AG09309 (cell line): ENCODE measurements around the gene DSTYK.
A peak's percentile ranks its signal among the peaks of the same experiment; 100 is the strongest.

Experiments
- DNase-seq: peaks from one replicate; pipeline ENCODE4 v3.0.0-alpha.2; 2010; ENCODE audit warnings: low read depth
- H3K4me3 ChIP-seq: 2 replicates; pipeline ENCODE4 v1.5.1; 2011; ENCODE audit warnings: mild to moderate bottlenecking, low read depth, low read length, moderate library complexity; ENCODE audit not compliant: control insufficient read depth
- TF ChIP-seq, protein P1 (sequence below): IDR thresholded peaks from 2 replicates; pipeline ENCODE4 v1.5.1; 2011; ENCODE audit warnings: mild to moderate bottlenecking, low read depth, low read length, inconsistent platforms; ENCODE audit not compliant: insufficient read depth, control insufficient read depth; ENCODE audit errors: missing control alignments

The DSTYK gene

GRCh38 chr1:205227584-205228013 lies 16.1 kb upstream of the DSTYK start, which contains the start of gene TMCC2:
Gene TMCC2 (plus strand): TSS chr1:205227946. CDS start chr1:205228565, 619 bp downstream.
- no peak for DNase-seq

DNA sequence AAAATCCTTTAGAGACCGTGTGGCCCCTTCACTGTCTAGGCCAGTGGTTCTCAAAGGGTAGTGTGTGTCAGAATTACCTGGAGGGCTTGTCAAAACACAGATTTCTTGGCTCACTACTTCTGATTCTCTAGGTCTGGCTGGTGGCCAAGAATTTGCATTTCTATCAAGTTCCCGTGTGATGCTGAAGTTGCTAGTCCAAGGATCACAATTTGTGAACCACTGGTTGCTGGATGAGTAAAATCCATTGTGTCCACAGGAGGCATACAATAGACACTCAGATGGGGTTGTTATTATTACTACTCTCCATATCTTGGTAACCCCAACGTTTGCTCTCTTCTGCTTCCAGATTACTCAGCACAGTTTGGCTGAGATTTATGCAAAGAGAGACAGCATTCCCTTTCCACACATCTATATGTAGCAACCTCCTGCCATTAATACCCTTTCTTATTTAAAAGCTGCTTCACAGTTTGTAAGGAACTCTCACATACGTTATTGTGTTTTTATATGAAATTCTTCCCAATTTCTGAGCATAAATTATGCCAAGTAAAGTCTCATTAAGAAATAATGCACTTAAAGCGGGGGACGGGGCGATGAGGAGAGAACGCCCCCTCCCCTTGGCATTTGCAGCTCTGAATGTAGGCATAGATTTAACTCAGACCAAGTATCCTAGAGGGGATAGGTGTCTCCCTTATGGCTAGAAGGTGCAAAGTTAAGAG lies 15.5 kb upstream of the DSTYK start:
- DNase-seq, result no peak
- TF ChIP-seq, protein P1, sequence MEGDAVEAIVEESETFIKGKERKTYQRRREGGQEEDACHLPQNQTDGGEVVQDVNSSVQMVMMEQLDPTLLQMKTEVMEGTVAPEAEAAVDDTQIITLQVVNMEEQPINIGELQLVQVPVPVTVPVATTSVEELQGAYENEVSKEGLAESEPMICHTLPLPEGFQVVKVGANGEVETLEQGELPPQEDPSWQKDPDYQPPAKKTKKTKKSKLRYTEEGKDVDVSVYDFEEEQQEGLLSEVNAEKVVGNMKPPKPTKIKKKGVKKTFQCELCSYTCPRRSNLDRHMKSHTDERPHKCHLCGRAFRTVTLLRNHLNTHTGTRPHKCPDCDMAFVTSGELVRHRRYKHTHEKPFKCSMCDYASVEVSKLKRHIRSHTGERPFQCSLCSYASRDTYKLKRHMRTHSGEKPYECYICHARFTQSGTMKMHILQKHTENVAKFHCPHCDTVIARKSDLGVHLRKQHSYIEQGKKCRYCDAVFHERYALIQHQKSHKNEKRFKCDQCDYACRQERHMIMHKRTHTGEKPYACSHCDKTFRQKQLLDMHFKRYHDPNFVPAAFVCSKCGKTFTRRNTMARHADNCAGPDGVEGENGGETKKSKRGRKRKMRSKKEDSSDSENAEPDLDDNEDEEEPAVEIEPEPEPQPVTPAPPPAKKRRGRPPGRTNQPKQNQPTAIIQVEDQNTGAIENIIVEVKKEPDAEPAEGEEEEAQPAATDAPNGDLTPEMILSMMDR, result no peak
- peak overlapping the region; percentile 87 for H3K4me3 ChIP-seq

More at GRCh38 chr1:205227584-205228013, 16.1 kb upstream of the DSTYK start, which contains the start of gene TMCC2:
- H3K4me3 ChIP-seq, result peak within 1 kb of the TSS; percentile 87
- TF ChIP-seq, protein P1, result no peak

- no peak overlapping the region for H3K4me3 ChIP-seq
- TF ChIP-seq, protein P1, result no peak
- DNase-seq, result no peak
Measured at GRCh38 chr1:205225901-205226765, 14.6 kb upstream of the DSTYK start.

- no peak for DNase-seq
- TF ChIP-seq, protein P1, result no peak
- no peak overlapping the region for H3K4me3 ChIP-seq
Measured at GRCh38 chr1:205224736-205225135, 13.2 kb upstream of the DSTYK start.

- no peak overlapping the region for H3K4me3 ChIP-seq
- DNase-seq, result no peak
- TF ChIP-seq, protein P1, result no peak
Measured at GRCh38 chr1:205220421-205220820, 8.9 kb upstream of the DSTYK start.

- no peak overlapping the region for H3K4me3 ChIP-seq
- no peak for DNase-seq
- TF ChIP-seq, protein P1, result no peak
Measured at GRCh38 chr1:205217418-205217817, 5.9 kb upstream of the DSTYK start.
